ENCODE data around the gene RIC1. TPM values are rescaled to one million over a fixed set of nuclear protein-coding genes. Genes with fewer than 3 reads are reported as not detected.

Gene RIC1
- total RNA-seq, 1 experiment from 2014 or later: 11.4 TPM

- CTCF ChIA-PET: no interaction called here
- no TSS peak for BruUV-seq (replicated peaks)
- no peak for TF ChIP-seq CTCF (IDR thresholded peaks at IDR 0.05; ENCODE audit: unreplicated experiment)
- peaks cover 9% of the 10 kb centered on the region for H3K36me3 Mint-ChIP-seq (ENCODE audit: insufficient read depth, unreplicated experiment)
- no peak for DNase-seq
- H3K9me3 Mint-ChIP-seq (ENCODE audit: low read depth, unreplicated experiment): no peaks in the 10 kb centered on the region
- H3K4me1 Mint-ChIP-seq (ENCODE audit: low read depth, unreplicated experiment): peaks cover 13% of the 10 kb centered on the region
- H3K27me3 Mint-ChIP-seq (ENCODE audit: unreplicated experiment): no peaks in the 10 kb centered on the region
- intact Hi-C loops (cut with micrococcal nuclease; ENCODE audit: unreplicated experiment): no loop called here
- no peak overlapping the region for H3K27ac Mint-ChIP-seq (ENCODE audit: unreplicated experiment)
- no peak overlapping the region for H3K4me3 Mint-ChIP-seq (ENCODE audit: low read depth, unreplicated experiment)
These were observed 186.6 kb downstream of the RIC1 start for GRCh38 chr9:5815461-5815860.

- Mint-ChIP-seq H3K27ac (ENCODE audit: unreplicated experiment) (peak overlapping the region; percentile 77), H3K27me3 (ENCODE audit: unreplicated experiment) (no peaks in the 10 kb centered on the region), H3K4me3 (ENCODE audit: low read depth, unreplicated experiment) (peak overlapping the region; percentile 36), H3K4me1 (ENCODE audit: low read depth, unreplicated experiment) (peaks cover 13% of the 10 kb centered on the region), H3K9me3 (ENCODE audit: low read depth, unreplicated experiment) (no peaks in the 10 kb centered on the region), H3K36me3 (ENCODE audit: insufficient read depth, unreplicated experiment) (peaks cover 9% of the 10 kb centered on the region)
- CTCF ChIA-PET: interaction anchor here (0.7 kb wide), 1 partner anchor 367 kb away, joined by 3 read pairs; no protein-coding TSS in a partner anchor
- no TSS peak for BruUV-seq (replicated peaks)
- intact Hi-C loops (cut with micrococcal nuclease; ENCODE audit: unreplicated experiment): no loop called here
- no peak for TF ChIP-seq CTCF (IDR thresholded peaks at IDR 0.05; ENCODE audit: unreplicated experiment)
- DNase-seq: peak; percentile 32
These were observed 189.0 kb downstream of the RIC1 start for GRCh38 chr9:5817862-5818261.

GRCh38 chr9:5818424-5819142, 189.7 kb downstream of the RIC1 start:
- BruUV-seq (replicated peaks): no TSS peak
- CTCF ChIA-PET: interaction anchor here (0.7 kb wide), 1 partner anchor 366 kb away, joined by 3 read pairs; no protein-coding TSS in a partner anchor
- H3K27ac Mint-ChIP-seq (ENCODE audit: unreplicated experiment): peak overlapping the region; percentile 77
- H3K36me3 Mint-ChIP-seq (ENCODE audit: insufficient read depth, unreplicated experiment): peaks cover 9% of the 10 kb centered on the region
- H3K27me3 Mint-ChIP-seq (ENCODE audit: unreplicated experiment): no peaks in the 10 kb centered on the region
- DNase-seq: no peak
- intact Hi-C loops (cut with micrococcal nuclease; ENCODE audit: unreplicated experiment): no loop called here
- TF ChIP-seq CTCF (IDR thresholded peaks at IDR 0.05; ENCODE audit: unreplicated experiment): no peak
- H3K4me1 Mint-ChIP-seq (ENCODE audit: low read depth, unreplicated experiment): peaks cover 13% of the 10 kb centered on the region
- peak overlapping the region; percentile 36 for H3K4me3 Mint-ChIP-seq (ENCODE audit: low read depth, unreplicated experiment)
- no peaks in the 10 kb centered on the region for H3K9me3 Mint-ChIP-seq (ENCODE audit: low read depth, unreplicated experiment)

GRCh38 chr9:5819174-5819573, 190.3 kb downstream of the RIC1 start:
- DNase-seq: no peak
- no peak for TF ChIP-seq CTCF (IDR thresholded peaks at IDR 0.05; ENCODE audit: unreplicated experiment)
- Mint-ChIP-seq H3K4me1 (ENCODE audit: low read depth, unreplicated experiment) (peaks cover 13% of the 10 kb centered on the region), H3K27me3 (ENCODE audit: unreplicated experiment) (no peaks in the 10 kb centered on the region), H3K27ac (ENCODE audit: unreplicated experiment) (no peak overlapping the region), H3K9me3 (ENCODE audit: low read depth, unreplicated experiment) (no peaks in the 10 kb centered on the region), H3K36me3 (ENCODE audit: insufficient read depth, unreplicated experiment) (peaks cover 9% of the 10 kb centered on the region), H3K4me3 (ENCODE audit: low read depth, unreplicated experiment) (no peak overlapping the region)
- no TSS peak for BruUV-seq (replicated peaks)
- CTCF ChIA-PET: no interaction called here
- intact Hi-C loops (cut with micrococcal nuclease; ENCODE audit: unreplicated experiment): no loop called here
